NCI-H2171 (cell line): ENCODE measurements around the gene GRK3.

Source experiments
- DNase-seq: peaks from one replicate; lab custom pipeline; 2025; lab: John Stamatoyannopoulos, UW

The GRK3 gene

GRCh38 chr22:25626624-25626990, 62.1 kb downstream of the GRK3 start:
- DNase-seq: no peak

DNA sequence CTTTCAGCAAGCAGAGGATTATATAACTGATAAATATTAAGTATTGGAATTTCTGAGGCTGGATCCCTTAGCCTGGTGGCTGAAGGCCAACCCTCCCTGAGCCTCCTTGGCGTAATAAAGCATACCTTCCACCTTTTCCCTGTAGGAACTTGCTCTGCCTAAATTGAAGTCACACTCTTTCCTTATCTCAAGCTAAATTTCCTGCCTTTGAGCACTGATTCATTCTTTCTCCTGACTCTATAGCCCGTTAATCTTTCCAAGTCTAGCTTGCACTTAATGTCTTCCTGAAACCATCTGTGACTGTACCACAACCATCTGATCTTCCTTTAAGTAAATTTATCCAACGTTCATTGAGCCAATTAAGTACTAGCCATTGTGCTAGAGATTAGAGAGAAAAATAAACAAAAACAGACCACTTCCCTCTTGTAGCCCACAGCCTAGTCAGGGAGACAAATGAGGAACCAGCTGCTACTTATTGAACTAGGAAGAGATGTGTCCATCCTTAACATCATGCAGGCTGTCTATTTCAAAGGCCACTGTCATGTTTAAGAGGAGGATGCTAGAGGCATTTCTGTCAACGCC, 62.9 kb downstream of the GRK3 start:
- no peak for DNase-seq

DNA sequence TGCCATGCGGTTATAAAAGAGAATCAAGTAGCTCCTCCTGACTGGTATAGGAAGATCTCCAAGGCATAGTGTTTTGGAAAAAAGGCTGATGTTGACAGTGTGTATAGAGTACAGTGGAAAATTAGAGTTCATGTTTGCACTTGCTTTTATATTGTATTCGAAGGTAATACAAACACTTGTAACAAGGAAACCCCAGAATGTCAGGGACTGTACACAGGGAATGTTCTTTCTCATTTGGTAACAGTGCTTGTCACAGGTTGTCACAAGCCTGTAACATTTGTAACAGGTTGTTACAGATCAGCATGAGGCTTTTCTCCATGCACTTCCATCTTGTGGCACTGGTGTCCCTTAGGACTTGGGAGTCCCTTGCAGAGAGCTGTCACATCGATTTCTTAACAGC, 64.0 kb downstream of the GRK3 start:
- DNase-seq: no peak

DNA sequence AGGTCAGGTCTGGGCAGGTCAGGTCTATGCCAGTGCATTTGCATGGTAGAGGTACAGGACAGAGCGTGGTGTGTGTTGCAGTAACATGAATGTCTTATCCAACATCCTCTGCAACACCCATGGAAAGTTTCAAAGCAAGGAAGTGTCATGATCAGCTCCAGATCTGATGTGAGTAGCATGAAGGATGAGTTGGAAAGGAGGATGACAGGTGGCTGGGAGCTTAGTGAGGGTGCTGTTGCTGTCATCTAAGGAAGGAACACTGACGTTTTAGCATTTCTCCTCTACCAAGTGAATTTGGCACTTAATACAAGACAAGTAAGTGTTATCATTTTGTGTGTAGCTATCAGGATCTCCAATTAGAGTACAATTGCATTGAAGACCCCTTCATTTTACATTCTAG, 65.1 kb downstream of the GRK3 start:
- no peak for DNase-seq

GRCh38 chr22:25630447-25630846, 66.0 kb downstream of the GRK3 start:
- DNase-seq: no peak

GRCh38 chr22:25636323-25636722, 71.8 kb downstream of the GRK3 start:
- no peak for DNase-seq

DNA sequence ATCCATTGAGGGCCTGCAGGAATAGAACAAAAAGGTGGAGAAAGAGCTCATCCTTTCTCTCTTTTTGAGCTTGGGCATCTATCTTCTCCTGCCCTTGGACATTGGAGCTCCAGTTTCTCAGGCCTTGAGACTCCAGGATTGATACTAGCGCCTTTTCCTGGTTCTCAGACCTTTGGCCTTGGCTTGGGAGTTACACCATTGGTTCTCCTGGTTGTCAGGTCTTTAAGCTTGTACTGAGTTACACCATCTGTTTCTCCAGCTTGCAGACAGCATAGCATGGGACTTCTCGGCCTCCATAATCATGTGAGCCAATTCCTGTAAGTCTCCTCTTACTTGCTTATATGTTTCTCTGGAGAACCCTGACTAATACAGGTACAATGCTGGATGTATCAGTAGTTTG, 72.6 kb downstream of the GRK3 start:
- no peak for DNase-seq

DNA sequence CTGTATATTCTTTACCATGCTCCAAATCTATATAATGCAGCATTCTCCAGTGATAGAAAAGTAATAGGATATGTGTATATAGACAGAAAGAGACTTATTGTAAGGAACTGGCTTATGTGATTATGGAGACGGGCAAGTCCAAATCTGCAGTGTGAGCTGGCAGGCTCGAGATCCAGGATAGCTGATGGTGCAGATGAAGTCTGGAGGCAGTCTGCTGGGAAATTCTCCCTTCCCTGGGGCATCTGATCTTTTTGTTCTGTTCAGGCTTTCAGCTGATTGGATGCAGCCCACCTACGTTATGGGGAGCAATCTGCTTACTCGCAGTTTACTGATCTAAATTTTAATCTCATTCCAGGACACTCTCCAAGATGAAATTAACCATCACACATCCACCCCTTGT, 73.2 kb downstream of the GRK3 start:
- DNase-seq: no peak

GRCh38 chr22:25638638-25639037, 74.2 kb downstream of the GRK3 start:
- DNase-seq: no peak

DNA sequence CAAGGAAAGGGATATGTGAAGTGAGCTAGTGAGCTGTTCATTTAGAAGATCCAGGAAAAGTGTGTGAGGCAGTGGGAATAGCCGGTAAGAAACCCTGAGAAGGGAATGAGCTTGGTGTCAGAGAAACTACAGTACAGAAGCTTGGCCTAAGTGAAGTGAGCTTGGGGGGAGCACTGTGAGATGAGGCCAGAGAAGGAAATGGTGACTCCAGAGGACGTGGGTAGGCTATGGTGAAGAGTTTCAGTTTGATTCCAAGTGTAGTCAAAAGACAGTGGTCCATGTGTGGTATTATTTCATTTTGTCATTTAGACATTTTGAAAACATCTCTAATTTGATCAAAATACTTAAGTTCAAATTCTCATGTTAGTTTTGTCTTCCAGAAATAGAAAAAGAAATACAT, 77.2 kb downstream of the GRK3 start:
- DNase-seq: no peak

DNA sequence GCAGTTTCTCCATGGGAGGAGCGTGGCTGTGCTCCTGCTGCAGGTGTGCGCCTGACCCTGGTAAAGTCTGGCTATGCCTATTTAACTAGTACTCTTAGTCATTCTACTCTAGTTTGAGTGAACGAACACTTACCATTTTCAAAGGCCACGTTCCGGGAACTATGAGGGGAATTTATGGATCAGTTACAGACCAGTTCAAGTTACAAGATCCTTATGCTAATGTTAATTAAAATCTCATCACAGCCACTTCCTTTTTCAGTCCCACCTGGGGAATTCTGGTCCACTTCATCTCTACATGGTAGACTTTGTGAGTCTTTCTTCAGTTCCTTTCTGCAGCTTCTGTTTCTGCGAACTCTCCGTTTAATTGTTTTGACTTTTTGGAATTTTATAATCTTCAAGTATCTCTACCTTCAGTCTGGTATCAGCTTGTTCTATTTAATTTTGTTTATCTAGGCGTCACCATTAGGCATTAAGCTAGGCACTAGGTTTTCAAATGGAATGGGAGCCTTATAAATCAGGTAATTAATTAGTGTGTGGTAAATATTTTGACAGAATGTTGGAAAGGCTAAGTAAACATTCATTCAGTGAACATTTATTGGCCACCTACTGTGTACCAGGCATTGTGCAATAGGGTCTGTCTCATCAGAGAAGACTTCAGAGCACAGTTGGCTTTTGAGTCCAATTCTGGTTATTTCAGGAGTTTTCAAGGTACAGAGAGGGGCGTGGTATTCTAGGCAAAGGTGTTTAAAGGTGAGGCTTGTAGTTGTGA, 78.9 kb downstream of the GRK3 start:
- DNase-seq: no peak

DNA sequence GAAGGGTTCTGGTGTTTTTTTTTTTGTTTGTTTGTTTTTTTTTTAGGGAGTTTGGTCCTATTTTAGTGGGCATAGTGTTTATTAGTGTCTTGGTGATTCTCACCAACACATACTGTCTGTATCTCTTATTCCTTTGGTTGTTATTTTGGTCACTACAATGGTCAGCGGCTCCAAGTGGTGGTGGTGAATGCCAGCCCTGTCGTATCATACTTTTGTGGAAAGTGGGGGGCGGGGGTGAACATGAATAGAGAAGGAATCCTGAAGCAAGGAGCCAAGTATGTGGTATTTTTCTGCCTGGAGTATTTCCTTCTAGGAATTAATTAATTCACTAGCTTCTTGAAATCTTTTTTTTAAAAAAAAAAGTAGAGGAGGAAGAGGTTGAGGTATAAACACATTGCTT, 79.6 kb downstream of the GRK3 start:
- DNase-seq: no peak

DNA sequence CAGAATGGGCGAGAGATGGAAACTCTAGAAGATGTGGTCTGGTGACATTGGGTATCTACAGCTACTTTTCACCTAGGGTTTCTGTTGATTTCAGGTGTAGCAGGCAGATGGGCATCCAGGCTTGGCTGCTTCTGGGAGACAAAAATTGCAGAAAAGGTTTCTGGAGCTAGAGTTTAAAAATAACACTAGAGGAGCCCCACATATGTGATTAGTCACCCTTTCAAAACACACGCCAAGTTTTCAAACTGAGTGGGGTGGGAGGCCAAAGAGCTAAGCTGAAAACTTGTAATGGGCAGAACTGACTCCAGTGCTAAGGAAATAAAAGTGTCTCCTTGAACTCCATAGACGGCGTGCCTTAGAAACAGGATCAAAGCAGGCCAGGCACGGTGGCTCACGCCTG, 80.8 kb downstream of the GRK3 start:
- no peak for DNase-seq

GRCh38 chr22:25645964-25646363, 81.5 kb downstream of the GRK3 start:
- no peak for DNase-seq

DNA sequence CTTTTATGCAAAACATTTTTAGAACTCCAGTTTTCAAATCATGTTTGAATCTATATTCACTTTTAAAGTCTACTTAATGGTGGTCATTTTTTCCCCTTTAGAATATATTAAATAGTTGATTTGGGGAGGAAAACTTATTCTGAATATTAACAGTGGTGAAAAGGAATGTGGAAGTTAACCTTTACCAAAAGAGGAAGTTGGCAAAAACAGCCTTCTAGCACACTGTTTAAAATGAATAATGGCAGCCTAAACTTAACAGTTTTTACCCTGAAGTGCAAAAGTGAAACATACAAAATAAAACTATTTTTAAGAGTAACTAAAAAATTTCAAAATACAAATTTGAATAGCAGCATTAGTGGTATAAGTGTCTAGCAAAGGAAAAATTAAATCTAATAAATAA, 86.4 kb downstream of the GRK3 start:
- no peak for DNase-seq

GRCh38 chr22:25651332-25652085, 87.0 kb downstream of the GRK3 start:
- DNase-seq: peak; percentile 4

DNA sequence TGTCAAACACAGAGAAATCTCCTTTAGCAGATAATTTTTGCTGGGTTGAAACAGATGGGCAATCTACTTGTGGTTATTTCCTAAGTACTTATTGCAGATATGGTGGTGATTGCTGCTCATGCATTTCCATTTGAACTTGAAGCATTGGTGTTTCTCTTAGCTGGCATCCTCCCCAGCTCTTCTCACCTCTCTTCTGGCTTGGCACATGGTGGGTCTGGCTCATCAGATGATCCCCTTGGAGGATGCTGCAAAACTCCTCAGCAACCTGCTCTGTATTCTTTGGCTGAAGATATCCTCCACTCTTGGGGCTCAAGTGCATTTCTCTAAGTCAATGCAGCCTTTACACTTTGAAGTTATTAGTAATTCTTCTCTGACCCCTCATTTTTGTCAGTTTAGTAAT, 90.2 kb downstream of the GRK3 start:
- no peak for DNase-seq

DNA sequence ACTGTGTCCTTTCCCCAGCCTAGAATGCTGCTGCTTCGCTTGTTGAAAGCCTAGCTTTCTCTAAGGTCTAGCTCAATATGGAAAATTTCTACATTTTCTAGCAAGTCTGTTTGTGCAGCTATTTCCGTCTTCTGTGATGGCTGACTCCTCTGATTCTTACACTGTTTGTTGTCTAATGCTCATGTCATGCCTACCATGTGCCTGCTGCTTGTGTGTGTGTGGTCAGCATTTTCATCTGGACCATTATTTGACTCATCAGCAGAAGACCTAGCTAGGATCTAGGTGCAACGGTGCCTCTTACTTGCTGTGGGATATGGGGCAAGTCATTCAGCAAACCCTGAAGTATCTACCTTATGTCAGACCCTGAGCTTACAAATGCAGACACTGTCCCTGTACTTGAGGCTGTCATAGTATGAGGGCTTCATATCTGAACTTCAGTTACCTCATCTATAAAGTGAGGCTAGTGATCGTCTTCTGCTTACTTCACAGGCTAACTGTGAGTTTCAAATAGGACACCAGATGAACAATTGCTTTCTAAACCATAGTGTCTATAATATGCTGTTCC, 91.0 kb downstream of the GRK3 start:
- no peak for DNase-seq

GRCh38 chr22:25656724-25657123, 92.2 kb downstream of the GRK3 start:
- DNase-seq: no peak

DNA sequence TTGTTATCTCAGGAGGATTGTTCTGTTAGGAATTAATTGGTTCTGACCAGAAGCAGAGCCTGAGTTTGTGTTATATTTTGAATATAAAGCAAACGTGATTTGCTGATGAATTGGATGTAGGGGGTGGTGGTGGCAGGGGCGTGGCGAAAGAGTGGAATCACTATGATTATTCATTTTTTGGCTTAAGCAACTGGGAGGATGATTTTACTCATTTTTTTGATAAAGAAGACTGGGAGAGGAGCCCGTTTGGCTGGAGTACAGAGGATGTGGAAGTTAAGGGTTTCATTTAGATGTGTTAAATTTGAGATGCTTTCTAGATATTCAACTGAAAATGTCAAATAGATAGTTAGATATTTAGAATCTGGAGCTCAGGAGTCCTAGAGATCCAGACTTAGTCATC, 94.2 kb downstream of the GRK3 start:
- no peak for DNase-seq

DNA sequence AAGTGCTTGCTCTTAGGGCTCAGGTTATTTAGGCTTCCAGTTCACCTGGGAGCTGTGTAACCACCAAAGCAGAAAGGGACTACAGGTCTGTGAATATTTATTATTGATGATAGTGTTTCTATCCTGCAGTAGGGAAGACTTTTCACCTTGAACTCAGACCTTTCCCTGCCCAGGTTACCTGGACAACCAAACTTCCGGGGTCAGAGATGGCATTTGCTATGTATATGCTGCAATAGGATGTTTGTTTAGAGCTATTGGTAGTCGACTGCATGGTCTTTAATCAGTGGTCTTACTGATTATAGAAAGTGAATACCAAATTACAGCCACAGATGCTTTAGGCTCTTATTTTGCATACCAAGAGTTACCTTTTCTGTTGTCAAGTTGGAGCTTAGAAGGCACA, 94.9 kb downstream of the GRK3 start:
- no peak for DNase-seq

DNA sequence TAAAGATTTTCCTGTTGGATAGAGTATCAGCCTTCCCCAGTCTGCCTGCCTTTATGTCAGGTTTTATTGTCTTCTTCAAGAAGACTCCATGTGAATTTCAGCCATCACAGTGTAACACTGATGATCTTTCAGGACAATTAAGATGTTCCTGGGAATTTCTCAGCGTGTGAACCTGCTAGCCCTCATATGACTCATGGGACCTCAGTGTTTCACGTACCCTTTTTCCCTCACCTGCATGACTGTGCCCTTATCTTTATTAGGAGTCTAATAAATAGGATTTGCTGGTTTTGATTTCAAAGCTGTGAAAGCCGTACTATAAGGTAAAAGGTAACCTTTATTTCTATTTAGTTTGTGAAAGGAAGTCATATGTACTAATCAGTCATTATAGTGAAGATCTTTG, 95.9 kb downstream of the GRK3 start:
- no peak for DNase-seq

- no peak for DNase-seq
These were observed 96.6 kb downstream of the GRK3 start for GRCh38 chr22:25661073-25661472.
